SJCRH30 (cell line): ENCODE measurements around the gene NYAP2. TPM values are rescaled to one million over a fixed set of nuclear protein-coding genes. Genes with fewer than 3 reads are reported as not detected.

Experiments used
- DNase-seq, 2 experiments: peaks; one replicate each; pipeline ENCODE4 v3.0.0-alpha.2; 2015 to 2020
- H3K27ac ChIP-seq: fragments of 250-450 bp; sonication (Bioruptor Pico); 2 replicates; pipeline ENCODE4 v1.5.1; 2020; ENCODE audit warnings: mild to moderate bottlenecking, moderate library complexity
- H3K27me3 ChIP-seq: fragments of 250-450 bp; sonication (Bioruptor Pico); 2 replicates; pipeline ENCODE4 v1.5.1; 2020; ENCODE audit warnings: mild to moderate bottlenecking, moderate library complexity
- H3K36me3 ChIP-seq: fragments of 250-450 bp; sonication (Bioruptor Pico); 2 replicates; pipeline ENCODE4 v1.5.1; 2020; ENCODE audit warnings: mild to moderate bottlenecking, moderate library complexity
- H3K4me1 ChIP-seq: fragments of 250-450 bp; sonication (Bioruptor Pico); 2 replicates; pipeline ENCODE4 v1.5.1; 2020; ENCODE audit warnings: mild to moderate bottlenecking, moderate library complexity
- H3K4me3 ChIP-seq: fragments of 250-450 bp; sonication (Bioruptor Pico); 2 replicates; pipeline ENCODE4 v1.5.1; 2020; ENCODE audit warnings: mild to moderate bottlenecking, moderate library complexity
- H3K9me3 ChIP-seq: fragments of 250-450 bp; sonication (Bioruptor Pico); replicated peaks from 2 replicates; pipeline ENCODE4 v1.5.1; 2020; ENCODE audit warnings: mild to moderate bottlenecking, moderate library complexity
- total RNA-seq: library from RNA; depleted of rRNA; stranded (reverse); fragments of >200 nt; shearing (Covaris generic); gene quantifications from 2 replicates; pipeline ENCODE4 v1.2.3, GENCODE V29; 2014; rRNA removed

NYAP2 gene
- total RNA-seq, result 0.46 and 0.69 TPM in 2 replicates

GRCh38 chr2:225399504-225399903, at the start of gene NYAP2:
Gene NYAP2 (plus strand): TSS chr2:225399710. CDS start chr2:225408881, 9,171 bp downstream.
- Histone ChIP-seq H3K27ac (peak within 1 kb of the TSS; percentile 89), H3K27me3 (no peaks in the 10 kb centered on the region), H3K4me3 (peak within 1 kb of the TSS; percentile 31), H3K4me1 (peaks cover 30% of the 10 kb centered on the region), H3K36me3 (no peaks in the 10 kb centered on the region), H3K9me3 (no peaks in the 10 kb centered on the region)
- DNase-seq, result peak; percentile 48 to 68

- DNase-seq, result no peak
- H3K9me3 ChIP-seq, result no peaks in the 10 kb centered on the region
- H3K27ac ChIP-seq, result peak overlapping the region; percentile 96
- peaks cover 32% of the 10 kb centered on the region for H3K4me1 ChIP-seq
- no peak overlapping the region; the same call in 1 of the 2 replicates for H3K4me3 ChIP-seq
- no peaks in the 10 kb centered on the region for H3K36me3 ChIP-seq
- H3K27me3 ChIP-seq, result no peaks in the 10 kb centered on the region
Observed at GRCh38 chr2:225353579-225354085, 45.9 kb upstream of the NYAP2 start.

DNA sequence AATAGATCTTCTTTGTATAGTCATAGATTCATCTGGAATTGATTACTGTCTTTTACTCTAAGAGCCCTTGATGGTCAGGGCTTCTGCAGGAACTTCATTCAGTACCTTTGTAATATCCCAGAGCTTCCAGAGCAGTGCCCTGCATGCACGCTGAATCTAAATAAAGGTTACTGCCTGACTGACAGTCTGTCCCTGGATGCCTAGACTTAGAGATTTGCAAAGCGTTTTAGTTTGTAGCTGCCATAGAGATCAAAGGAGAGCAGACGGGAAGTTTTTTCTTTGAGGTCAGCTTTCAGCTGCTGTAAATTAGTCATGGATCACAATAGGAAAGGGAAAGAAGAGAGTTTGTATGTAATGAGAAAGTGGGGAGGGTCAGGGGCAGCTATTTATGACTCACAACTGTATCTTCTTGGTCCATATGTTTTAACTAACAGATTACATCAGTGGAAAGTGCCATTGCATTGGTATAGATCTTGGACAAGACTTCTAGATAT, 45.2 kb upstream of the NYAP2 start:
- H3K4me3 ChIP-seq, result no peak overlapping the region; the same call in 1 of the 2 replicates
- no peaks in the 10 kb centered on the region for H3K9me3 ChIP-seq
- no peaks in the 10 kb centered on the region for H3K27me3 ChIP-seq
- H3K4me1 ChIP-seq, result peaks cover 28% of the 10 kb centered on the region
- peak; percentile 86 to 98 for DNase-seq
- H3K27ac ChIP-seq, result peak overlapping the region; percentile 96
- H3K36me3 ChIP-seq, result no peaks in the 10 kb centered on the region

- H3K27ac ChIP-seq, result peak overlapping the region; percentile 96
- no peak overlapping the region for H3K4me3 ChIP-seq
- H3K36me3 ChIP-seq, result no peaks in the 10 kb centered on the region
- H3K9me3 ChIP-seq, result no peaks in the 10 kb centered on the region
- peaks cover 28% of the 10 kb centered on the region for H3K4me1 ChIP-seq
- no peaks in the 10 kb centered on the region for H3K27me3 ChIP-seq
- DNase-seq, result no peak
Observed at GRCh38 chr2:225355788-225356187, 43.7 kb upstream of the NYAP2 start.

- Histone ChIP-seq H3K9me3 (no peaks in the 10 kb centered on the region), H3K27ac (no peak overlapping the region), H3K4me1 (peaks cover 10% of the 10 kb centered on the region), H3K4me3 (no peak overlapping the region), H3K27me3 (no peaks in the 10 kb centered on the region), H3K36me3 (no peaks in the 10 kb centered on the region; the same call in 1 of the 2 replicates)
- peak in 1 of 2 experiments; percentile 24 for DNase-seq
Observed at GRCh38 chr2:225366731-225367130, 32.8 kb upstream of the NYAP2 start.

DNA sequence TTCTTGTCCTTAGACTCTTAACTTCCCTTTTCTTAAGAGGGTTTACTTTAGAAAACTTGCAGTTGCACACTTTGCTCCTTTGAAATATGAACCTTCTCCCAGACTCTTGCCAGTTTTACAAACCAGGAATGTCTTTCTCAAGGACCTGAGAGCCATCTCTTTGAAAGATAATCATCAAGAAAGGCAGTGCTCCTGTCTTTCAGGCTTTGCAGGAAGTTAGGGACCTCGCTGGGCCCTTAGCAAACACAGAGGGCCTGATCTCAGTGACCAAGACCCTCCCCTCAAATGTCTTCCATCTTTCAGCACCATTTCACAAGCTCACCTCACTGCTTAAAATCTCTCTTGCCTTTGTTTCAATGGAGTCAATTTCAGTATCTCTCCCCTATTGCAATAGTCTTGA, 32.0 kb upstream of the NYAP2 start:
- peaks cover 10% of the 10 kb centered on the region for H3K4me1 ChIP-seq
- no peak overlapping the region for H3K4me3 ChIP-seq
- H3K36me3 ChIP-seq, result no peaks in the 10 kb centered on the region; the same call in 1 of the 2 replicates
- peak in 1 of 2 experiments; percentile 14 for DNase-seq
- no peaks in the 10 kb centered on the region for H3K27me3 ChIP-seq
- no peaks in the 10 kb centered on the region for H3K9me3 ChIP-seq
- H3K27ac ChIP-seq, result no peak overlapping the region

DNA sequence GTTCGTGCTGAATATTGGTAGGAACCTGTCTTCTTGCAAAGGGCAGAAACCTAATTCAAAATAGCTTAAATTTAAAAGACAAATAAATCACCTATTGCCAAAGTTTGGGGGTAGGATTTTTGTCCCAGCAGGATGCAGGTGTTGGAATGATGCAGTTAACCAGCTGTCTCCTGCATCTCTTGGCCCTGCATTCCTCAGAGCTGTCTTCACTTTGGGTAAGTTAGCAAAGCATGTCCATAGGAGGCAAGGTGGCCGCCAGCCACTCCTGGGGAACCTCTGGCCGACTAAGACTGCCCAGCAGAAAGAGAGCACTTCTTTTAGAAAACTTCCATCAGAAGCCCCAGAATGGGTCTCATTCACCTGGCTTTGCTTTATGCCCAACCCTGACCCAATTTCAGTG, 20.5 kb upstream of the NYAP2 start:
- Histone ChIP-seq H3K27ac (no peak overlapping the region), H3K9me3 (no peaks in the 10 kb centered on the region), H3K27me3 (no peaks in the 10 kb centered on the region), H3K36me3 (no peaks in the 10 kb centered on the region), H3K4me3 (no peak overlapping the region), H3K4me1 (no peaks in the 10 kb centered on the region)
- no peak for DNase-seq

DNA sequence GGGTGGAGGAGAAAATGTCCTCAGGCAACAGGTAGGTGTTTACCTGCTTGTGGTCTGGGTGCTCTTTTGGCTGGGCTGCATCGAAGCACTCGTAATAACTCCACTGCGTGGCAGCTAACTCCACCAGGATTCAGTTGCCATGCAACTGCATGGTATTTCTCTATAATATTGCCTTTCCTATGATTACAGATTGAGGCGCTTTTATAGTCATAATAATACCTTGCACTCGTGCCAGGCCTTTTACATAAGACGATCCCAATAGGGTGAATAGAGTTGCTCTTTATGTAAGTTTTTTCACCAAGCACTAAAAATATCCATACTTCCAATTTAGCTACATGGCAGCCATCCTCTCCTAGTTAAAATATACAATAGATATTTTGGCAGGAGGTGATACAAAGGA, 19.7 kb upstream of the NYAP2 start:
- H3K9me3 ChIP-seq, result no peaks in the 10 kb centered on the region
- DNase-seq, result no peak
- no peaks in the 10 kb centered on the region for H3K27me3 ChIP-seq
- no peak overlapping the region for H3K27ac ChIP-seq
- no peaks in the 10 kb centered on the region for H3K36me3 ChIP-seq
- H3K4me1 ChIP-seq, result no peaks in the 10 kb centered on the region
- no peak overlapping the region for H3K4me3 ChIP-seq

DNA sequence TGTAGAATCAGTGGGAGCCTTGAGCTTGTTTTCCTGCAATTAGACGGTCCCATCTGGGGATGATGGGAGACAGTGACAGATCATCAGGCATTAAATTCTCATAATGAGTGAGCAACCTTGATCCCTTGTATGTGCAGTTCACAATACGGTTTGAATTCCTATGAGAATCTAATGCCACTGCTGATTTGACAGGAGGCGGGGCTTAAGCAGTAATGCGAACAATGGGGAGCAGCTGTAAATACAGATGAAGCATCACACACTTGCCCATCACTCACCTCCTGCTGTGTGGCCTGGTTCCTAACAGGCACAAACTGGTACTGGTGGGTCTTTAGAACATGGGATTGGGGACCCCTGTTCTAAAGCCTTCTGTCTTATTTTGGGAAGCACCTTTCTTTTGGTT, 17.9 kb upstream of the NYAP2 start:
- no peak overlapping the region for H3K27ac ChIP-seq
- H3K36me3 ChIP-seq, result no peaks in the 10 kb centered on the region
- H3K27me3 ChIP-seq, result no peaks in the 10 kb centered on the region
- H3K4me3 ChIP-seq, result no peak overlapping the region
- H3K4me1 ChIP-seq, result no peaks in the 10 kb centered on the region
- DNase-seq, result peak; percentile 47 to 50
- no peaks in the 10 kb centered on the region for H3K9me3 ChIP-seq

GRCh38 chr2:225398372-225398771, 1.1 kb upstream of the NYAP2 start:
- H3K36me3 ChIP-seq, result no peaks in the 10 kb centered on the region
- H3K27ac ChIP-seq, result no peak overlapping the region
- H3K4me3 ChIP-seq, result no peak overlapping the region
- peaks cover 30% of the 10 kb centered on the region for H3K4me1 ChIP-seq
- DNase-seq, result no peak
- H3K9me3 ChIP-seq, result no peaks in the 10 kb centered on the region
- no peaks in the 10 kb centered on the region for H3K27me3 ChIP-seq

GRCh38 chr2:225400060-225400511, 576 bp downstream of the NYAP2 start:
- no peaks in the 10 kb centered on the region for H3K9me3 ChIP-seq
- peak overlapping the region; percentile 31 for H3K4me3 ChIP-seq
- H3K27me3 ChIP-seq, result no peaks in the 10 kb centered on the region
- peak; percentile 80 to 91 for DNase-seq
- peak overlapping the region; percentile 89 for H3K27ac ChIP-seq
- no peaks in the 10 kb centered on the region for H3K36me3 ChIP-seq
- H3K4me1 ChIP-seq, result peaks cover 30% of the 10 kb centered on the region

GRCh38 chr2:225400546-225401400, 1.3 kb downstream of the NYAP2 start:
- peak in 1 of 2 experiments; percentile 43 for DNase-seq
- Histone ChIP-seq H3K27me3 (no peaks in the 10 kb centered on the region), H3K27ac (peak overlapping the region; percentile 89), H3K36me3 (no peaks in the 10 kb centered on the region), H3K4me1 (peaks cover 30% of the 10 kb centered on the region), H3K9me3 (no peaks in the 10 kb centered on the region), H3K4me3 (peak overlapping the region; percentile 31)

- Histone ChIP-seq H3K4me1 (peaks cover 30% of the 10 kb centered on the region), H3K36me3 (no peaks in the 10 kb centered on the region), H3K4me3 (peak overlapping the region; percentile 4; the same call in 1 of the 2 replicates), H3K27ac (peak overlapping the region; percentile 89), H3K9me3 (no peaks in the 10 kb centered on the region), H3K27me3 (no peaks in the 10 kb centered on the region)
- DNase-seq, result peak; percentile 27 to 78
Observed at GRCh38 chr2:225402210-225402776, 2.8 kb downstream of the NYAP2 start.

DNA sequence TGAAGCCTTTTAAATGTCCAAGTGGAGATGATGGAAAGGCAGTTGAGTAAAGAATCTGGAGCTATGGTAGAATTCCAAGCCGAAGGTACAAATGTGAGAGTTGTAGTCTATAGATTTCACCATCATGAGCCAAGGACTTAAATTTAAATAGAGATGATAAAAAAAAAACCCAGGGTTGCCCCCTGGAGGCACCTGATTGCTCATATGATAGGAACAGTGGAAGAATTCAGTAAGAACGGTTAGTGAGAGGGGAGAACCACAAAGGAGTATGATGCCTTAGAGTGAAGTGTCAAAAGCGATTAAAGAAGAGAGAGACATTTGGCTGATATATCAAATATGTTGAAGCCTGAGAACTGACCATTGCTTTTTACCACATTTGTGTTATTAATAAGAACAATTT, 11.9 kb downstream of the NYAP2 start:
- H3K4me1 ChIP-seq, result no peaks in the 10 kb centered on the region
- H3K9me3 ChIP-seq, result no peaks in the 10 kb centered on the region; the same call in 1 of the 2 replicates
- H3K36me3 ChIP-seq, result no peaks in the 10 kb centered on the region
- no peak overlapping the region for H3K27ac ChIP-seq
- no peaks in the 10 kb centered on the region for H3K27me3 ChIP-seq
- DNase-seq, result no peak
- H3K4me3 ChIP-seq, result no peak overlapping the region

DNA sequence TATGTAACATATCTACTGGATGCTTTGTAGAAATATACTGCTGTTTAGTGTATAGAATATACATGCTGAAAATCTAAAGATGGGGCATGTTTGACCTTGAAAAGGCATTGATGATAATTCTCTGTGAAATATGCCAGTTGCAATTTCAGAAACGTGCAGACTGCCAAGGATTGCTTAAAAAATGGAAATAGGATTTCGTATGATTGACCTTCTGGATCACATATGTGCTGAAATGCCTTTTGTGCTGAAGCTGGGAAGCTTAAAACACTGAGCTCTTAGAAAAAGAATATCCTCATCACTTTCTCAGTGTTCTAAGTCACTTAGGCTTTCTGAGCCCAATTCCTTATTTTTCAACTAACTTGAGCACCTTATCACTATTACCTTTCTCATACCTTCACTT, 14.3 kb downstream of the NYAP2 start:
- DNase-seq, result no peak
- Histone ChIP-seq H3K36me3 (no peaks in the 10 kb centered on the region), H3K9me3 (no peaks in the 10 kb centered on the region), H3K27ac (no peak overlapping the region), H3K27me3 (no peaks in the 10 kb centered on the region), H3K4me1 (no peaks in the 10 kb centered on the region), H3K4me3 (no peak overlapping the region)
